Cardiac fibroblast (primary cell): ENCODE measurements around the gene DSCAML1.

Experiments used
- DNase-seq, 2 donors: peaks; one replicate each; pipeline versions ENCODE4 v3.0.0 to v3.0.0-alpha.2; 2010; ENCODE audit warnings: low read depth in 2 of 2
- H3K4me3 ChIP-seq, 2 donors: replicated peaks in 1 of 2; 1 replicate in 1 of 2; 2 replicates in 1 of 2; pipeline ENCODE4 v1.5.1; 2011; ENCODE audit warnings: low read depth in 2 of 2, low read length in 2 of 2, mild to moderate bottlenecking in 2 of 2, moderate library complexity in 1 of 2
- TF ChIP-seq, protein P1 (sequence below): IDR thresholded peaks from one replicate; pipeline ENCODE4 v1.5.1; 2011; ENCODE audit warnings: low read depth, mild to moderate bottlenecking, low read length, inconsistent platforms

DSCAML1 gene

DNA sequence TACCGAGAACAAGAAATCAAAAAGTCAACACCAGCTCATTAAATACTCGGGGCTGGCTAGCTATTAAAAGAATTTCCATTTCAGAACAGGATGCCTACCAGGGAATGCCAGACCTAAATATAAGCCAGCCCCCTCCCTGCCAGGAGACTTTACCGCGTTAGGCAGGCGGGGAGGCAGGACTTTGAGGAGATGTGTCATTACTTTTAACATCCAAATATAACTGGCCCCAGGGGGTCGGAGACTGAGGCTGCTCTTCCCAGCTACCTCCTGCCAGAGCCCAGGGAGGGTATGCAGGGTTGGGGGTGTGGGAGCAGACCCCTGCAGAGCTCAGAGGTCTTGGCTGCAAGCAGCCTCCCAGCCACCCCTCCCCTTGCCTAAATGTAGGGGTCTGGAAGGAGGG is 183.5 kb downstream of the DSCAML1 start:
- no peak for DNase-seq
- H3K4me3 ChIP-seq, result no peak overlapping the region
- TF ChIP-seq, protein P1, sequence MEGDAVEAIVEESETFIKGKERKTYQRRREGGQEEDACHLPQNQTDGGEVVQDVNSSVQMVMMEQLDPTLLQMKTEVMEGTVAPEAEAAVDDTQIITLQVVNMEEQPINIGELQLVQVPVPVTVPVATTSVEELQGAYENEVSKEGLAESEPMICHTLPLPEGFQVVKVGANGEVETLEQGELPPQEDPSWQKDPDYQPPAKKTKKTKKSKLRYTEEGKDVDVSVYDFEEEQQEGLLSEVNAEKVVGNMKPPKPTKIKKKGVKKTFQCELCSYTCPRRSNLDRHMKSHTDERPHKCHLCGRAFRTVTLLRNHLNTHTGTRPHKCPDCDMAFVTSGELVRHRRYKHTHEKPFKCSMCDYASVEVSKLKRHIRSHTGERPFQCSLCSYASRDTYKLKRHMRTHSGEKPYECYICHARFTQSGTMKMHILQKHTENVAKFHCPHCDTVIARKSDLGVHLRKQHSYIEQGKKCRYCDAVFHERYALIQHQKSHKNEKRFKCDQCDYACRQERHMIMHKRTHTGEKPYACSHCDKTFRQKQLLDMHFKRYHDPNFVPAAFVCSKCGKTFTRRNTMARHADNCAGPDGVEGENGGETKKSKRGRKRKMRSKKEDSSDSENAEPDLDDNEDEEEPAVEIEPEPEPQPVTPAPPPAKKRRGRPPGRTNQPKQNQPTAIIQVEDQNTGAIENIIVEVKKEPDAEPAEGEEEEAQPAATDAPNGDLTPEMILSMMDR, result no peak

DNA sequence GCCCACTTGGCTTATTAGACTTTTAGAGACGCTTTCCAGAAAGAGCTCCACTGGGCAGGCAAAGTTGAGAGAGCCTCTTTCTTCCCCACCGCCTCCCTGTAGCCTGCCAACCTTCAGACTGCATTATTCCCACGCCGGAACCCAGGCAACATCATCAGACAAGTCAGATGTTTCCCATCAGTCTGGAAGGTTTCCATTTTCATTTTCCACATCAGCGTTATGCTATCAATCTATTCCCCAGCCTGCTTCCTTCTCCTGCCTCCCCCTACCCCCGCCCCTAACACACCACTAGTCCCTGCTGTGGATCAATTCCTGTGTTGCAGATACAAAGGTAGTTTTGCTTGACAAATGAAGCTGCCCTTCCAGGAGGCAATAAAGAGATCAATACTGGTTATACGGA is 184.8 kb downstream of the DSCAML1 start:
- no peak for DNase-seq
- TF ChIP-seq, protein P1, result no peak
- no peak overlapping the region for H3K4me3 ChIP-seq

DNA sequence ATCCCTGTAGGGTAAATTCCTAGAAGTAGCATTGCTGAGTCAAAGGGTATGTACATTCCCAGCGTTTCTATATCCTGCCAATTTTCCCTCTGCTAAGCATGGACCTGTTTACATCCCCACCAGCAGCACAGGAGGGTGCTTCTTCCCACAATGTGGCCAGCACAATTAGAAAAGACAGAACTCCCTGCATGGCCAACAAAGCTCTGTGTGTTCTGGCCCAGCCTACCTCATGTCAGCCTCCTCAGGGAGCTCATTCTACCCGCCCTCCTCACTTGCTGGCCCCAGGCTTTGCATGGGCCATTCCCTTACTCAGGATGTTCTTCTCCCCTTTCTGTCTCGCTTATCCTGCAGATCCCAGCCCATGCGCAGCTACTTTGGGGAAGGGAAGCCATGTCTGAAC is 186.1 kb downstream of the DSCAML1 start:
- TF ChIP-seq, protein P1, result no peak
- no peak for DNase-seq
- no peak overlapping the region for H3K4me3 ChIP-seq

DNA sequence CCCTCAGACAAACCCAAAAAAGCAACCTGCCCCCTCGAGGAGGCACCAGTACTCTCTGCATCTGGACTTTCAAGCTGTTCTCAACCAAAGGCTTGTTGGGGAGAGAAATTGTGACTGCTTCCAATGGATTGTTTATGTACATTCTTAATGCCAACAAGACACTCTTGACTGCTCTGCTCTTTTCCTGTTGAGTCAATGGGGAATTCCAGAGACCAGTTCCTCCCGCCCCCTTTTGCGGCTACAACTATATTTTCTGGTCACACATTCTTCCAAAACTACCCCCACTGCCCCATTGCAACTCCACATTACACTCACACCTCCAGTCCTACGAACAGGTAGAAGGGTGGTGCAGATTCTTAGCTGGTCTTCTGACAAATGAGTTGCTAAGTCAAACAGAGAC is 187.0 kb downstream of the DSCAML1 start:
- TF ChIP-seq, protein P1, result no peak
- no peak overlapping the region for H3K4me3 ChIP-seq
- peak in 1 of 2 donors; percentile 66 for DNase-seq

DNA sequence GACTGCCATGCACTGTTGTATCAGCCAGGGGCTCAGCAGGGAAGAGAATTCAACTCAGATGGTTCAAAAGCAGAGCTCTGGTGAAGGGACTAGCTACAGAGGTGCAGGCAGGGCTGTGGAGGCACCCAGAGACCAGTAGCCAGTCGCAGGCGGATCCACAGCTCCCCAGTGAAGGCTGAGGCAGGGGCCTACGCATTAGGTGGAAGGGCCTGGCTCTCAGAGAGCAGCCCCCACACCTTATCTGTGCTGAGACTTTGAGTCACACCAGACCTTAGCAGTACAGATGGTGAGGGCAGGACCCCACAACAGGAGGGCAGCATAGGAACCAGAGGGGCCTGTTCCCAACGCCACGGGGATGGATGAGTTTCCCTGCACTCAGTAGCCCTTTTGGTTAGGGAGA is 189.6 kb downstream of the DSCAML1 start:
- no peak for DNase-seq
- no peak overlapping the region for H3K4me3 ChIP-seq
- TF ChIP-seq, protein P1, result no peak

DNA sequence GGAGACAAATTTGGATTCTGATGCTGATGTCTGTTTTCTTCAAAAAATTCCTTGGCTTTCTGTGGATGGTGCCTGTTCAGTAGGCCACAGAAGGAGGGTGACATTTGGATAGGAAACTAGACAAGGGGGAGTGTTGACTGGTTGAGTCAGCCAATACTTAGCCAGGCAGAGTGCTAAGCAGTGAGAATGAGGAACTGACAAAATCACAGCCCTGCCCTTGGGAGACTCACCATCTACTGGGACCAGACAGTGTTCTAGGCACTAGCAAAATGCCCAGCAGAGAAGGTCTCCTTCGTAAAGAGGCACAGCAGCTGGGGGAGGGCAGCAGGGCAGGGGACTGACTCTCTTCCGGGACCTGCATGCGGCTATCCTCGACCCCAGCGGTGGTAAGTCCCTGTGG is 190.2 kb downstream of the DSCAML1 start:
- TF ChIP-seq, protein P1, result no peak
- no peak for DNase-seq
- H3K4me3 ChIP-seq, result no peak overlapping the region

DNA sequence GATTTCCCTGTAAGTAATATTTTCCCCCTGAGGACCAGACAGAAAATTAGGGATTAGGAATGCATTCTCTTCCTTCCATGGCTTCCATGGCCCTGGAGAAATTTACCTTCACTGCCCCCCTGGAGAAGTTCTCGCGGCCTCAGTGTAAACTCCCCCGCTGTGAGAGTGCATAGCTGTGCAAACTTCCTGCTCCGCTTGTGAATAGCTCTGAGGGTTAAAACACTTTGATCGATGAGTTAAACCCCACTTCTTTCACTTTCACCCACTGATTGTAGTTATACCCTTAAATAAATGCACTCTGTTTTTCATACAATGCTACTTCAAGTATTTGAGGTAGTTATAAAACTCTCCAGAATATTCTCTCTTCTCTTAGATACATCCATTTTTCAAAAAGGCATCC is 190.8 kb downstream of the DSCAML1 start:
- TF ChIP-seq, protein P1, result no peak
- H3K4me3 ChIP-seq, result no peak overlapping the region
- DNase-seq, result no peak
